GM10847 (cell line): ENCODE results near the gene LILRB2.

Experiments used
- POLR2A ChIP-seq: IDR thresholded peaks from 2 replicates; pipeline ENCODE4 v1.6.1; 2011; ENCODE audit not compliant: insufficient read length; ENCODE audit errors: extremely low read depth

The LILRB2 gene

DNA sequence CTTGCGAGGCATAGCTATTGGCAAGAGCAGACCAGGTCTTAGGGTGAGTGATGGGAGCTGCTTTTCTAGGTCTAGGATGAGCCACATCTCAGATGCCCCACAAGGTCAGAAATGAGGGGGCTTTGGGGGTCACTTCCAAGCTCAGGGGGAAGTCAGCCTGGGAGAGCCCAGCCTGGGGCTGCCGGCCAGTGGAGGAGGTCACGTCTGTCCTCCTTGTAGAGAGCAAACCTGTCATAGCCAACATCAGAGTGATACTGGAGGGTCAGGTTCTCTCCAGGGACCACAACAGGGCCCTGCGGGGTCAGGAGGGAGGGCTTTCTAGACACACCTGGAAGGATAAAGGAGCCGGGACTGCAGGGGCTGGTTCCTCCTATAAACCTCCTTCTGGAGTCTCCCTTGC is 29.6 kb upstream of the LILRB2 start:
- TF ChIP-seq POLR2A, result no peak

DNA sequence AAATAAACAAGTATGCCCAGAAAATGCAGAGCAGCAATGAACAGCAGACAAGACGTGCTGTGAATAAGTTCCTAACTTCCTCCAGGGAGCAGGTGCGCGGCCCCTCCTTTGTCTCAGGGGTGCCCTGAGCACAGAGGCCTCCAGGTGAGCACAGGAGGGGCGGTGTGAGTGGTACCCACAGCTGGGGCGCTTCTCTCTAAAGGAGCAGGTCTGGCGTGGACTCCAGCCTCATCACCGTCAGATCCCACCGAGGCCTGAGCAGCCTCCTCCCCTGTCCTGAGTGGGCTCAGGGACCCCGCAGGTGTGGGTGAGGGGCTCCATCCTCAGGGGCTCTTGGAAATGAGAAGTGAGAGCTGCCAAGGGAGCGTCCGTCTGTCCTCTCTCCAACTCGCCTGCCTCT is 28.9 kb upstream of the LILRB2 start:
- no peak for TF ChIP-seq POLR2A

- no peak for TF ChIP-seq POLR2A
Observed at GRCh38 chr19:54307389-54308020, 26.6 kb upstream of the LILRB2 start.

DNA sequence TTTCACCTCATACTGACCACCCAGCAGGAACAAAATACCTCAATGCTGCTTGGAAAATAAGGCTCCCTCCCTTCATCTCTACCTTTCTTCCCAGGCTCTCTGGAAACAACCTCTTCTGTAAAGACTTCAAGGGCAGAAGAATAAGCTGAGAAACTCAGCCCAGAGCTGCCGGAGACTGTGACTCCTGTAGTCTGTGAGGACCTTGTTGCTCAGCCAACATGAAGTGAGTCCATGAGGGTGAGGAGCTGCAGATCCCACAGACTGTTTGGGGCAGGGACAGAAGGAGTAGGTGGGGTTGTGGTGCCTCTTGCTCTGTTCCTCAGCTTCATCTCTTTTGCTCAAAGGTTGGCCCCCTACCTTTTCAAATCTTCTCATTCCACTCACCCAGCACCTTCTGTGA is 24.2 kb upstream of the LILRB2 start:
- no peak for TF ChIP-seq POLR2A

- TF ChIP-seq POLR2A, result no peak
Observed at GRCh38 chr19:54302257-54302656, 21.3 kb upstream of the LILRB2 start.

DNA sequence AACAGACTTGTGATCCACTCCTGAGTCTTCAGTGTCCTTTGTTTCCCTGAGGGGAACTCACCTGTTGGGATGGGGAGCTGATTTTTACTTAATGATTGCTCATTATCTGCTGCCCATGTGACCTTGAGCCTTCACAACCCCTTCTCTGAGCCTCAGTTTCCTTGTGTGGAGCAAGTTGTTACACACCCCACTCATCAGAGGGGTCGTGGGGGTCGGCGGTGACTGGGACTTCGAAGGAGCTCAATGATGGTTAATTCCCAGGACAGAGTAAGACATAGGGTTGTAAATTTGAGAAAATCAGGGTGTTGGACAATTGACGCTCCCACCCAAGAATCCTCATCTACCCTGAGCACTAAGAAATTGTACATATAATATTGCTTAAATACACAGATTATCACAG is 18.6 kb upstream of the LILRB2 start:
- no peak for TF ChIP-seq POLR2A

GRCh38 chr19:54299126-54299498 is 18.2 kb upstream of the LILRB2 start:
- no peak for TF ChIP-seq POLR2A

- no peak for TF ChIP-seq POLR2A
Observed at GRCh38 chr19:54298357-54299125, 17.6 kb upstream of the LILRB2 start.

GRCh38 chr19:54297759-54298305 is 16.9 kb upstream of the LILRB2 start:
- TF ChIP-seq POLR2A, result no peak

DNA sequence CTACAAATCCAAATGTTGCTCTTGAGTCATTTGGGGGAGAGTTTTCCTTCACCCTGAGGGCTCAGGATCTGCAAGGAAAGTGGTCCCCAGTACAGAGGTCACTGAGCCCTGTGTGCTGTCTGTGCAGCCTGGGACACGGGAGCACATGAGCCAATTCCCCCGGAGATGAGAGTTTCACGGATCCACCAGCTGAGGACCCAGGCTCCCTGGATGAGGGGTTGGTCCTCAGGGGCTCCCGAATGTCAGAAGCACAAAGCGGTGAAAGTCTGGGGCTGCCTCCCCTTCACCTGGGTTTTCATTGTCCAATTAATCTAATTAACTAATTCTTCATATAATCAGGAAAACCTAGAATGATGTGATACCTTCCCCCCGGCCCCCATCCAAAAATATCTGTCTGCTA is 13.6 kb upstream of the LILRB2 start:
- TF ChIP-seq POLR2A, result no peak

GRCh38 chr19:54287456-54287855 is 6.5 kb upstream of the LILRB2 start:
- no peak for TF ChIP-seq POLR2A

DNA sequence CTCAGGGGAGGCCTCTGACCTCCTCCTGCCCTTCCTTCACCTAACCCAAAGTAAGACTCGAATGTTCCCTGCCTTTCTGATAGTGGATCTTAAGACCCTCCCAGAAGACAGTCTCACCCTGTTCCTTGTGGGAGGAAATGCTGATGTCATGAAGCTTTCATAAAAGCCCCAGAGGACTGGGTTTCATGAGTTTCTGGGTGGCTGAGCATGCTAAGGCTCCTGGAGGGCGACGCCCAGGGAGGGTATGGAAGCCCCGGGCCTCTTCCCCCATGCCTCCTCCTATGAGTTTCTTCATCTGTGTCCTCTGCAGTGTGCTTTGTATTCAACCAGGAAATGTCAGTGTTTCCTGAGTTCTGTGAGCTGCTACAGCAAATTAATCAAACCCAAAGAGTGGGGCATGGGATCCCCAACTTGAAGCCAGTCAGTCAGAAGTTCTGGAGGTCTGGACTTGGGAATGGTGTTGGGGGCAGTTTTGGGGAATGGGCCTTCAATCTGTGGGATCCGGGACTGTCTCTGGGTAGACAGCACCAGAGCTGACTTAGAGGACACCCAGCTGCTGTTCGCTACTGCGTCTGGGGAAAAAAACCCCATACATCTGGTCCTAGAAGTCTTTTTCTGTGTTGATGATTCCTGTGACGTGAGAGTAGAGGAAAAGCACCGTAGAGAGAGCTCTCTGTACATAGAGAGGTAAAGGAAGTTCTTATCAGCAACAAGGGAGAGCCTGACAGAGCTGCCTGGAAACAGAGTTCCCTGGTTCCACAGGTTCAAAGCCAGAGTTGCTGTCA is 2.0 kb upstream of the LILRB2 start:
- no peak for TF ChIP-seq POLR2A

GRCh38 chr19:54279406-54279962 is 1.4 kb downstream of the LILRB2 start:
- TF ChIP-seq POLR2A, result no peak

DNA sequence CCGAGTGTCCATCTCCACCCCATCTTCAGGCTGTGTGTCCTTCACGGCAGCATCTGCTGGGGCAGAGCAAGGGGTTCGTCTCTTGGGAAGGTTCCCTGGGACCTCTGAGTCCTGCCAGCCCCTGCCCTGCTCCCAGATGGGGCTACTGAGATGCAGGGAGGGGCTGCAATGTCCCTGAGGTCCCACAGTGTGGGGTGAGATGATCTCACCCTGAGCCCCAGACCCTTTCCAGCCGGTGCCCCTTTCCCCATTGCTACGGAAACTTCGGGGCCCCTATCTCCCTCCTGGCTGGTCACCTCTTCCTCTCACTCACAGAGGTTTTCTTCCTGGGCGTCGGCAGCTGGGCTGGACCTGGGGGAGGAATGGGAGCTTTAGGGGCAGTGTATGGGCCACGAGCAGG is 5.0 kb downstream of the LILRB2 start:
- TF ChIP-seq POLR2A, result no peak

- TF ChIP-seq POLR2A, result no peak
Observed at GRCh38 chr19:54273821-54274220, 7.1 kb downstream of the LILRB2 start.

DNA sequence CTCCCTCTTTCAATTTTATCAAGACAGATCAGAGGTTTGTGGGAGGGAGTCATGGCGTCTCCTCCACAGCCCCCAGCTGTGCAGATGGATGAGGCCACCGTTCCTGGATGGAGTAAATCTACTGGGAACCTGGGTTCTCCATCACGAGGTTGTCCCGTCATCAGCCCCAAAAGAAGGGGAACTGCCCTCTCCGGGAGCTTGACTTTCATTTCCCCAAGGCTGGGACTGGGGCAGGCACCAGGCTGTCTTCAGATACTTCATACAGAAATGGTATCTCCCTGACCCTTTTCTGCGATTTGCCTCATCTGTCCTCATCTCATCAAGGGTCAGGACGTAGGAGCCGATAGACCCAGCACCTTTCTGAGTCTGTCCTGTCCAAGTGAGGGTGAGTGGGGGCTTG is 9.8 kb downstream of the LILRB2 start:
- no peak for TF ChIP-seq POLR2A

- TF ChIP-seq POLR2A, result no peak
Observed at GRCh38 chr19:54268936-54269335, 12.0 kb downstream of the LILRB2 start.
